GOT3 (cell line): ENCODE results near the gene AP1S3.

Experiments
- DNase-seq: peaks from one replicate; lab custom pipeline; 2025; ENCODE audit warnings: mixed read lengths; lab: John Stamatoyannopoulos, UW

The AP1S3 gene

DNA sequence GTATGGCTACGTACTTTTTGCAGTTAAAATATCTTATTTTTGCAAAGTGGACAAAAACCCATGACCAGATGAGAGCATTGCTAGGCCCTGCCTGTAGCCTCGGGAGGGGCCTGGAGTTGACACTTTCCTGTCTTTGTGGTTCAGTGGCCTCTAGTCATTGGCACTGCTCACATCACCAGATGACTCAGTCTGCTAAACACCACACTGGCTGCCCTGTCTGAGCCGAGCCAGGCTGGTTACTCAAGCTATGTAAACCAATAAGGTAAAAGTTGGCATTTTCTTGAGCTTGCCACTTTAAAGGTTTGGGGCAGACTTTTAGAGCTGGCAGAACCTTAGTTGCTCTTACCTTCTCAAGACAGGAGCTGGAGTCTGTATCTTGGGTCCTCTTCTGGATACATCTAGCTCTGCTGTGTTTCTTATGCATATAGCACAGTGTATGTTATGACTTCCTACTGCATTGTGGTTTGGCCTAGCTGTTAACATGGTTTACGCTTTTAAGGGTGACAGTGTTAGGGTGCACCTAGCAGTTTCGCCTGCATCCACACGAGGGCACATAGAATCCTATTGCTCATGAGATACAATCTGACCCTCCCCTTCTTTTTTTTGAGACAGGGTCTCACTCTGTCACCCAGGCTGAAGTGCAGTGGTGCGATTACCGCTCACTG, 76.4 kb downstream of the AP1S3 start:
- DNase-seq: peak; percentile 1

DNA sequence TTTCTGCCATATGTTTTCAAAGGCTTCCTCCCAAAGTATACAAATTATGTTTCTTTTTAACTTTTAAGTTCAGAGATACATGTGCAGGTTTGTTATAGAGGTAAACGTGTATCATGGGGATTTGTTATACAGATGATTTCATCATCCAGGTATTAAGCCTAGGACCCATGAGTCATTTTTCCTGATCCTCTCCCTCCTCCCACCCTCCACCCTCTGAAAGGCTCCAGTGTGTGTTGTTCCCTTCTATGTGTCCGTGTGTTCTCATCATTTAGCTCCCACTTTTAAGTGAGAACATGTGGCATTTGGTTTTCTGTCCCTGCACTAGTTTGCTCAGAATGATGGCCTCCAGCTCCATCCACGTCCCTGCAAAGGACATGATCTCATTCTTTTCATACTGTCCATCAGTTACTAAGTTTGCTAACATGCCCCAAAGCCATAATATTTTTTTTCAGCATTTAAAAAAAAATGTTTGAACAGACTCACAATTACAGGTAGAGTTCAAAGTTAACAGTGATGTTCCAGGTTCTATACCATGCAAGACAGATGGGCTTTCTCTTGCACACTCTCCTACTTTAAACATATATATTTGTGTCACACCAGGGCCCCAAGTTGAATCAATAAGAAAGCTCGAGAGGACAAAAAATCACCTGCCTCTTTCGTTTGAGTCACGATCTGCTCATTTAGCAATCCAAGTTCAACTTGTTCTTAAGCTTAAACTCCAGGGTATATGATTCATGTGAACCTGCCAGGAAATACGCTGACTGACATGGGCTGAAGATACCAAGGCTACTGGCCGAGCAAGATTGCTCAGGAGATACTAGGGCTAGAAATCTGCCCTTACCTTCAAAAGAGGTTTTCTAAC, 77.6 kb downstream of the AP1S3 start:
- DNase-seq: no peak

DNA sequence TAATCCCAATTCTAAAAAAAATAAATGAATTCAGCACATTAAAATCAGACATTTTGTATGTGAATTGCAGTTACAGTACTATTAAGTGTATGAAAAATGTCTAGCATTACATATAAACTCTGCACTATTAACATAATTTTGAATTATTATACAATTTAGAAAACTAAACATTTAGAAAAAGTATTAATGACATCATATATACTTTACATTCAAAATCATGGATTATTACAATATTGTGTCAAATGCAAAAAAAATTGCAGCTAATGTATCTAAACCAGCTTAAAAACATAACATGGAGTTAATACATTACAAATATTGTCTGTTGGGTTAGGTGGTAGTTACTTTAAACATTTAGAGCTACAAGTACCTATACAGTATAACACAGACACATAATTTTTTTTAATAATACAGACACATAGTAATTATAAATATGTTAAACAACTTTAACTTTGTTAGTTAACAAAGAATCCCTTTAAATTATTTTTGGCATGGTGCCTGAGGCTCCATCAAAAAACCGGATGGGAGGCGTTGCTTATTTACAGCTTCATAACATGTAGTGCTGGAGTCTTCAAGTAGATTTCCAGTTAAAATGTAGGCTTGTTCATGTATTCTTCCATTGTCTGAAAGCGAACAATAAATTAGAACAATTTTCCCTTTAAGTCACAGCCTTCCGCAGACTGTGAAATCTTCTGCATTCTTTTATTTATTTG, 79.1 kb downstream of the AP1S3 start:
- no peak for DNase-seq

DNA sequence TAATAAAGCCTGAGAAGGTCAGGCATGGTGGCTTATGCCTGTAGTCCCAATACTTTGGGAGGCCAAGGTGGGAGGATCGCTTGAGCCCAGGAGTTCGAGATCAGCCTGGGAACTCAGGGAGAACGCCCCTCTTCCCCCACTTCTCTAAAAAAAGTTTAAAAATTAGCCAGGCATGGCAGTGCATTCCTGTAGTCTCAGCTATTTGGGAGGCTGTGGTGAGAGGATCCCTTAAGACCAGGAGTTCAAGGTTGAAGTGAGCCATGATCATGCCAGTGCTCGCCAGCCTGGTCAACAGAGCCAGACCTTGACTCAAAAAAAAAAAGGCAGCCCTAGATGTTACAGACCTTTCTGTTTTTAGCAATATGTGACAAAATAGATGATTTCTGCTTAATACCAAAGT, 83.4 kb downstream of the AP1S3 start:
- no peak for DNase-seq

DNA sequence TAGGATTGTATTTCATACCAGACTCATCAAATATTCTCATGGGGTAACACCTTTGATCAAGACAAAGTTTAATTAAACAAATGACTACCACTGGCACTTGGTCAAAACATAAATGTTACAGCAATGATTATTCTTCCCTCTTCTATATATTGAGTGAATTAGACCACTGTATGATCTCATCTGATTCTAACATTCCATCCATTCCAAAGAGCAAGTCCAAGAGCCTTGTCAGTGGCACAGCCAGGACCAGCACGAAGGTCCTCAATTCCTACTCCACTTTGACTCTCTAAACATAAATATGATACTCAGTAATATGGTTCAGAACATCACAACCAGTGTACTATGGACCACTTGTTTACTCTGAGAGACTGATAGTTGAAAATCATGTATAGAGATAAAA, 86.4 kb downstream of the AP1S3 start:
- no peak for DNase-seq

DNA sequence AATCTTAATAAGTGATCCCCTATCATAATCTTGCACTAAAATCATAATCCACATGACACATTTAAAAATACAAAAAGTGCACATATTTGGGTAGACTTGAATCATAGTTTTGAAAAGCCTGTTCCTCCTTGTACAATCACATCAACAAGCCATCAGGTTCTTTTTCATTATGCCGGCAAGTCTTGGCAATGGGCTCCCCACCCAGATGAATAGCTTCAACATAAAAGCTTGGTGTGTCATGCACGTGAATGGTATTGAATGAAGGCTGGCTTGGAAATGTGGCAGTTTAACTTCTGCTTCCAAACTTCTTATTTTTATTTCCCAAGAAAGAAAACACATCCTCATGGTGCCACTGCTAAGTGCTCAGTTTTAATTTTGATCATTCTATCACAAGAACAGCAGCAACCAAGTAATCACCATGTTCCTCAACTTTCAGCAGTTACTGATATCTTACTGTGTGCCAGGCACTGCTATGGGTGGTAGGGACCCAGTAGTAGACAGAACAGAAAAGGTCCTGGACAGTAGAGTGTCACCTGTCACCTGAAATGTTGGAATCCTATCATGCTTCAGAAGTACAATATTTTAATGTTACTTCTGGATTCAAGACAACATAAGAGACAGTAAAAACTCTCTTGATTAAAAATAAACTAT, 89.9 kb downstream of the AP1S3 start:
- DNase-seq: no peak

DNA sequence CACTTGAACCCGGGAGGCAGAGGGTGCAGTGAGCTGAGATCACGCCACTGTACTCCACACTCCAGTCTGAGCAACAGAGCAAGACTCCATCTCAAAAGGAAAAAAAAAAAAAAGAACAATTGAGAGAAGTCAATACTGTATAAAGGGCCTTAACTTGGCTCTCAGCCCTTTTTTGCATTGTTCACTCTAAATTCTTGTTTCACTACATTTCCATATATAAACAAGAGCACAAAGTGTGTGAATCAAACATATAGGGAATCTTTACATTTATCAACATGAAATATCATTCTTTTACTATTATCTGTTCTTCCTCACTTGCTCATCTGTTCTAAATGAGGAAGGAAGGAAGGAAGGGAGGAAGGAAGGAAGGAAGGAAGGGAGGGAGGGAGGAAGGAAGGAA, 90.8 kb downstream of the AP1S3 start:
- no peak for DNase-seq

DNA sequence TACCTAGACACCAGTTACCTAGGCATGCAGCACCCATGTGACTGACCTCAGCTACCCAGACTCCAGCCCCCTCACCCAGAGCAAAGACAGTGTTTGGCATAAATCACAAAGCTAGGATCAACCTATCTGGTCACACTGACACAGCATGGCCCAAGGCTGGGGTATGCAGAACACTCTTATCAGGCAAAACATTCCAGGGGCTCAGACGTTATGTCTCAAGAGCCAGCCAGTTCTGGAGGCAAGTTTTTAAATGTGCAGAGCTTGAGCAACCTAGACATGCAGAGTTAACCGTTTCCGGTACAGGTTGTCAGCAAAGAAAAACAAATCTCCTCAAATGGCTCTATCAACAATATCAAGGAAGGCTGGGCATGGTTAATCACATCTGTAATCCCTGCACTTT, 92.8 kb downstream of the AP1S3 start:
- DNase-seq: no peak

DNA sequence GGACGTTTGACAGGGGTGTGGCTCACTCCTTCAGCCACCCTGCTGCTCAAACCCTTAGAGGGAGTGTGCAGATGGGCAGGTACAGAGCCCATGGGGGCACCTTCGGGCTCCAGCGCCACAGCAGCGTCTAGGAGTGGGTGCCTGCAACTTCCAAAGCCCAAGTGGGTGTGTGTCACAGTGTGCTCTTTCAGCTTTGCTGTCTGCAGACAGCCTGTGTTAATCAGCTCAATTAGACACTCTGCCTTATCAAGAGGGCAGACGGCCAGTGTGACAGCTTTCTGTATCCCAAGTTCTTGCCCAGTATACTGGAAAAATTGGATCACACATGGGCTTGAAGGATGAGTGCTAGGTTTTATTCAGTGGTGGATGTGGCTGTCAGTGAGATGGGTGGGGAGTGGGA, 96.7 kb downstream of the AP1S3 start:
- no peak for DNase-seq

DNA sequence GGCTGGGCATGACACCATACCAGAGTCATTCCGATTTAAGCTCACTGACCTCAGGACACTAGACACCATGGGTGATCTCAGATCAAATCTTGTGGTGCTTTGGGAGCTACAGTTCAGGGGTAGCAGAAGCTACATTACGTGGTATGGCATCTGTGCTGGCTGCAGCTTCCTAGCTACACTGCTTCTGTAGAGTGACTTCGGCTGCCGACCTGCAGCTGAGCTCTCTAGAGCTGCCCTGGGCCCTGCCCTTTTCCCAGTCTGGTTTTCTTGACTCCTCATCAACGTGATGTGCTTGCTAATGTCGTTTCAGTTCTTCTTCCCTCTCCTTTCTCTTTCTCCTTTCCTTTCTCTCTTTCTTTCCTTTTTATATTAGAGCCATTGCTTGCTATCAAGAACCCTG, 100.2 kb downstream of the AP1S3 start:
- DNase-seq: no peak

DNA sequence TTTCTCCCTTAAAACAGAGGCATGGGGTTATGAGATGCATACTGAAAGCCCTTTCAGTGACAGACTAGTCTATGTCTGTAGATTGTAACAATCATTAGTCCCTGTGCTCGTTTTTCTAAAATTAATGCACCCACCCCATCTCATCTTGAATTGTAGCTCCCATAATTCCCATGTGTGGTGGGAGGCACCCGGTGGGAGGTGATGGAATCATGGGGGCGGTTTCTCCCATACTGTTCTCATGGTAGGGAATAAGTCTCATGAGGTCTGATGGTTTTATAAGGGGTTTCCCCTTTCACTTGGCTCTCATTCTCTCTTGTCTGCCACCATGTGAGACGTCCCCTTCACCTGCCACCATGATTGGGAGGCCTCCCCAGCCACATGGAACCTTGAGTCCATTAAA, 100.9 kb downstream of the AP1S3 start:
- DNase-seq: no peak

DNA sequence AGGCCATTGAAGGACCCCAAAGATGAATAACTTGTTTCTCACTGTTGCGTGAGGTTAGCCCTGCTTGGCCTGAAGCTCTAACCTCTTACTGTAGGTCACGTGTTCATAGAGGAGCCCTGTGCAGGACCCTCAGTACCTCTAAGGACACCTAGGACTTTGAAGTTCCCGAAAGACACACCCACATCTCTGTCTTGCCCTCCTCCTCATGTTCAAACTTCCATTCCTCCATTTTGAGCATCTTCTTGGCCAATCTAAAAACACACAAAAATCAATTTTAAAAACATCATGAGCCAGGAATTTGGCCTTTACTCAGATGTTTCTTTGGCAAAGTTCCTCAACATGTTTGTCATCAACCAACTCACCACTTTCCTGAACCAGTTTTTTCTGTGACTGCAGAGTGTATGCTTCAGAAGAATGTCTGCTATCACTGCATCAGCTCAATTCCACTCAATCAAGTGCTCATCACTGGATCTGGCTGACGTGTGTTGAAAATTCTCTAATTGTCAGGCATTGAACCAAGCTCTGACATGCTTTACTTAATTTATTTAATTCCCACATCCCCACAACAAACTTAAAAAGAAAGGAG, 101.6 kb downstream of the AP1S3 start:
- no peak for DNase-seq

DNA sequence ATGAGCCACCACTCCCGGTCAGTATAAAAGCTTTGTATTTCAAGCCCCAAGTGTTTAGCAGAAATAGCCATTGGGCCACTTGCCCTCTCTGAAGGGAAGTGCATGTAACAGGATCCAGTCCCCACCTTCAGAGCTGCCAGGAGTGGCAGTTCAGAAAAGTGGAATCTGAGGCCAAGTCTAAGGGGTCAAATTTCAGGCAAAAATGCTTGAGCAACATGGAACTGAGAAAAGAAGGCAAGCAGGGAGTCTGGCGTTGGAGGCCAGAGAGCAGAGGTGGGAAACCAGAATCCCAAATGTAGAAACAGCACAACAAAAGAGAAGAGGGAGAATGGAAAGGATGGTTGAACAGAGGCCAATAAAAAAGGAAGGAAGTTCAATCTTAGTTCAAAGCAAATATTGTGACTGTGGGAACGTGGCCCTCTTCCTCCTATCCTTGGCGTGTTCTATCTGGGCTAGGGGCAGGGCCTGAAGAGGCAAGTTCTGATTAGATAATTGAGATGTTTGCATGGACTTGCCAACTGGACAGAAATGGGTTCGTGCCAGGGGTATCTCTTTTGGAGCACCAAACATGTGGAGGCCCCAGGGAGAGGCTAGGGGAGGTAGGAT, 102.2 kb downstream of the AP1S3 start:
- no peak for DNase-seq

DNA sequence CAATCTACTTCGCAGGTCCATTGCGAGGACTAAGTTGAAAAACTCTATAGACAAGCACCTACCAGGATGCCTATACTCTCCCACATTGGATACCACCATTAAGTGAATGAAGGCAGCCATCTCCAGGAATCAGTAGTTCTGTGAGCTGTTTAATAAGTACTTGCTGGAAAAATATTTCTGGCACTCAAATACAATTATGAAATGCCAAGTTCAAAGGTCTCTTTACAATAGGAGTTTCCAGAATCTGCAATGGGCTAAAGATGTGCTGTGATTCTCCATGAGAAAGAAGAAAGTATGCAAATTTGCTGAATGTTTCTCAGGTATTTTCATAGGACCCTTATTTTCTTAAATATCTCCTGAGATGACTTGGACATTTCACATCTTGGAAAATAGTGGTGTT, 103.0 kb downstream of the AP1S3 start:
- no peak for DNase-seq

DNA sequence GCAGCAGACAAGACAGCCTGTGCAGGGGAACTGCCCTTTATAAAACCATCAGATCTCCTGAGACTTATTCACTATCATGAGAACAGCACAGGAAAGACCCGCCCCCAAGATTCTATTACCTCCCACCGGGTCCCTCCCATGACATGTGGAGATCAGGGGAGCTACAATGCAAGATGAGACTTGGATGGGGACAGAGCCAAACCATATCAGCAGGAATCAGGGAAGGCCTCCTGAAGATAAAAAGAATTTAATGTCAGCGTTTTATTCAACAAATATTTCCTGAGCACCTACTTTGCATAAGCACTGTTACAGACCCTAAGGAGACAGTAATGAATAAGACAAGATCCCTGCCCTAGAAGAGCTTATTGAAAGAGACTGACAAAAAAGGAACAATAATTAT, 105.0 kb downstream of the AP1S3 start:
- no peak for DNase-seq

DNA sequence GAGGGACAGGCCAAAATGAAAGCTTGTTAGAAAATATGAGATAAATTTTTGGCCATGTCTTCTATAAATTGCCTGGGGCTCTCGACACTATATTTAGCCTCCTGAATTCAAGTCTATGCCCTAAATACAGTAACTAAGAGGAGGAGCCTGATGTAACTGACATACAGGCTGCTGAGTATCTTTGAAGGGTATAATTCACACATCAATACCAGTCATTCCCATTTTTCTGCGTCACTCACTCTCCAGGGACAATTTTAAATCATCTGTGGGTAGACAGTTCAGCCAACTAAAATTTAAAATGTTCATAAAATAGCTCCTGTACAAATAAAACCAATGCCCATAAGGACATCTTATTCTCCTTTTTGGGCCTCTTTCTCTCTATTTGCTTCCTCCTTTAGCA, 105.9 kb downstream of the AP1S3 start:
- DNase-seq: no peak

DNA sequence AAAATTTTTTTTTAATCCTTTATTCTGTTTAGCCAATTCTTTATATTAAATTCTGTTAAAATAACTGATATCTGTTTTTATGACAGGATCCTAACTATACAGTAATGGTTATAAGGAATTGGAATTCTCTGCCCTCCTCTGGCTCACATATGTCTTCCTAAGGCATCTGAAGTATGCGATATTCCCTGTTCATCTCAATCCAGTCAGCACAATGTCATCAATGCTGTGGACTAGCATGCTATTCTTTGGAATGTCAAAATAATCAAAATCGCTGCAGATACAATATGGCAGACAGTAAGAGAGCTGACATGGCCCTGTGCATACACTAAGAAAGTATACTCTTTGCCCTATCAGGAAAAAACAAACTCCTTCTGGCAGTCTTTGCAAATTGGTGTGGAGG, 107.6 kb downstream of the AP1S3 start:
- no peak for DNase-seq

DNA sequence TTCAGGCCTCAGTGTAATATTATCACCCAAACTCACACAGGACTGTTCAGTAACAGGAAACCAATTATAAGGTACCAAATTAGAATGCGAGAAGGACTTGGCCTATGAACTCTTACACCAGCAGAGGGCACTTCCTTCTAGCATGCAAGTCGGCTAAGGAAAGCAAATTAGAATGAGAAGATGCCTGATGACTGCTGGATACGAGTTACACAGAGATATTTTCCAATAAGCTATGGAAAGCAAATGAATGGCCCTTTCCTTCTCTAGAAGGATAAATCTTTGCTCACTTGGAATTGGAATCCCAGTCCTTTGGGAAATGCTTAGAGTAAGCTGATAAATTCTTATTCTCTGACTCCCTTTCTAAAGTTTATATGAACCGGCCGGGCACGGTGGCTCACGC, 109.8 kb downstream of the AP1S3 start:
- no peak for DNase-seq

DNA sequence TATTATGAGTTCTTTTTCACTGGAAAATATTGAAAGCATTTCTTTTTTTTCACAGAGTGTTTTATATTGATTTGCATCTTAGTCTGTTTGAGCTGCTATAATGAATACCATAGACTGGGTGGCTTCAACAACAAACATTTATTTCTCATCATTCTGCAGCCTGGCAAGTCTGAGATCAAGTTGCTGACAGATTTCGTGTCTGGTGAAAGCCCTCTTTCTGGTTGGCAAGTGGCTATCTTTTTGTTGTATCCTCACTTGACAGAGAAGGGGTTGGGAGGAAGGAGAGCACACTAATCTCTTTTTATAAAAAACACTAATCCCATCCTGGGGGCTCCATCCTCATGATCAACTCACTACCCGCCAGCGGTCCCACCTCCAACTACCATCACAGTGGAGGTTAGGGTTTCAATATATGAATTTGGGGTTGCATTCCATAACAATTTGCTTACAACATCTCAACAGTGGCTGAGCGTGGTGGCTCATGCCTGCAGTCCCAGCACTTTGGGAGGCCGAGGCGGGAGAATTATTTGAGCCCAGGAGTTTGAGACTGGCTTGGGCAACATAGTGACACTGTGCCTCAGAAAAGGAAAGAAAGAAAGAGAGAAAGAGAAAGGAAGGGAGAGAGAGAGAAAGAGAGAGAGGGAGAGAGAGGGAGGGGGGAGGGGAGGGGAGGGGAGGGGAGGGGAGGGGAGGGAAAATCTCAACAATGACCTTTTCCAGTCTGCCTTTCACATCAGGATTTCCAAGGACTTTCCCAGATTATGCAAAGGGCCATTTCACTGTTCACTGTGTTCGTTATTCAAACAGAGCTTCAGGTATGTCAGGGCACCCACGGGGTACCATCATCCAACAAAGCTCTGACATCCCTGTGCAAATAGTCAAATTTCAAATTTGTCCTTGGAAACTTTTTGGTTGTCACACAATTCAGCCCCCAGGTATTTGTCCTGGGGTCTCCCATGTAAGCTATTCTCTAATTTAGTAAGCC, 111.1 kb downstream of the AP1S3 start:
- no peak for DNase-seq

DNA sequence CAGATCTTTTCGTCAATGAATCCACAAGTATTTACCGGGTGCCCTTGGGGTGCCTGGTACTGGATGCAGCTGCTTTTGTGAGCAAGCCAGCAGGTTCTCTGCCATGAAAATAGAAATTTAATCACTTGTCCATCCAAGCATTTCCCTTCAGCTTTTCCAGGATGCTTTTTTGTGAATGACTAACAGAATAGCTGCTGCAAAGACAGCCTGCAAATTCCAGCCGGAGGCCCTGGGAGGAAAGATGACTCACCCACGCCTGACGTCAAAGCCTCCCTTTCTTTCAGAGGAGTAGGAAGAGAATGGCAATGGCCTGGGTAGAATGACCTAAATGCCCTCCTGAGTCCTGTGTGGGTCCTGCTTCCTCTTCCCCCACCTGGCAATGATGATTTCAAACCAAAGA, 111.9 kb downstream of the AP1S3 start:
- DNase-seq: peak; percentile 39

DNA sequence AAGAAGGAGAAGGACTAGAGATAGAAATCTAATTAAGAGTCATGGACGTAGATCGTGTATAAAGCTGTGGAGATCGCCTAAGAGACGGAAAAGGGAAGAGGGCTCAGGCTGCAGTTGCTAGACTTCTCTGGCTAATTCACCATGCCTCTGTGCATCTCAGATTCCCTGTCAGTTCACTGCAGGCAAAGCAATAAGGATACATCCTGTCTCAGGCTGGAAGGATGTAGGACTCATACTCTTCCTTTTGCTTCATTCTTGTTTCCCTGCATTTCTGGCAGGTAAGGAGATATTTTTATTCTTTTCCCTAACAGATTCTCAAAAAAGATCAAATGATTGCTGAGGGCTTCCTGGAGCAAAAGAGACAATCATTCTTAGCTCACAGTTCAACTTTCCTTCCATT, 112.5 kb downstream of the AP1S3 start:
- DNase-seq: no peak
